Kasumi-1 (cell line): ENCODE results near the gene P4HA2.
A peak's percentile ranks its signal among the peaks of the same experiment; 100 is the strongest.

Experiments used
- DNase-seq, 2 experiments: peaks; one replicate each; lab custom pipeline; 2025; lab: John Stamatoyannopoulos, UW

P4HA2 gene

DNA sequence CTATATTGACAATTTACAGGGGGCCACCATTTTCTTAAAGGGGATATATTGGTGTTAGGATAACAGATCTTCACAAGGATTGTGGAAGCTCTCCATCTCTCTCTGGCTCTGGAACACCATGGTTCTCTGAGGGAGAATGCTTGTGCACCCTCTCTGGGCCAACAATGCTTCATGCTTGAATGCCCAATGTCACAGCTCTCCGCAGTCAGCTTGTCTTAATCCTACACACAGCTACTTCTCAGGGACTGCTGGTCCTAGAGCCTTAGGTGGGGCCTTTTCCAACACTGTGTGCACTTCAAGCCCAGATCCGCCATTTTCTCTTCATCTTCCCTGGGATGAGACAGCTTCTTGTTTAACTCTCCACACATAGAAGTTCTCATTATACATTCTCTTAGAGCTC, 22.9 kb upstream of the P4HA2 start:
- DNase-seq: no peak

DNA sequence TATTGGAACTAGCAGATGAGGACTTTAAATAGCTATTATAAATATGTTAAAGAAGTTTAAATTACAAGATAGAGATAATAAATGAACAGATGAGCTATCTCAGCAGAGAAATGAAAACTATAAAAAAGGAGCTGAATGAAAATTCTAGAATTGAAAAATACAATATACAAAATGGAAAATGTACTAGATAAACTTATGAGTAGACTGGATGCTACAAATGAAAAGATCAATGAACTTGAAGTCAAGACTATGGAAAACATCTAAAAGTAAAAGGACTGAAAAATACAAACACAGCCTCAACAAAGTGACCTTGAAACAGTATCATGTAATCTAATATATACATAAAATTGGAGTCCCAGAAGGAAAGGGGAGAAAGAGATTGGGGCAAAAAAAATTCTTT, 19.2 kb upstream of the P4HA2 start:
- DNase-seq: no peak

DNA sequence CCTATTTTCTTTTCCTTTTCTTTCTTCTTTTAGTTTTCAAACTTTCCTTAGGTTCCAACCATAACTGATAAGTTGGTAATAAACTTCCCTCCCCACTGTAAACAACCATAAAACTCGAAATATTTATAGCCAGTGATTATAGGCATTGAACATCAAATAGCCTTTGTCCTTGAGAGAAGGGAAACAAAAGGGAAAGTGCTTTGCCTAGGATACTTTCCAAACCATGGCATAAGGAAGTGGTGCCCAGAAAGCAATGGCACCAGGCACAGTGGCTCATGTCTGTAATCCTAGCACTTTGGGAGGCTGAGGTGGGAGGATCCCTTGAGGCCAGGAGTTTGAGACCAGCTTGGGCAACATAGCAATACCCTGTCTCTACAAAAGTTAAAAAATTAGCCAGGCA, 17.9 kb upstream of the P4HA2 start:
- DNase-seq: no peak

DNA sequence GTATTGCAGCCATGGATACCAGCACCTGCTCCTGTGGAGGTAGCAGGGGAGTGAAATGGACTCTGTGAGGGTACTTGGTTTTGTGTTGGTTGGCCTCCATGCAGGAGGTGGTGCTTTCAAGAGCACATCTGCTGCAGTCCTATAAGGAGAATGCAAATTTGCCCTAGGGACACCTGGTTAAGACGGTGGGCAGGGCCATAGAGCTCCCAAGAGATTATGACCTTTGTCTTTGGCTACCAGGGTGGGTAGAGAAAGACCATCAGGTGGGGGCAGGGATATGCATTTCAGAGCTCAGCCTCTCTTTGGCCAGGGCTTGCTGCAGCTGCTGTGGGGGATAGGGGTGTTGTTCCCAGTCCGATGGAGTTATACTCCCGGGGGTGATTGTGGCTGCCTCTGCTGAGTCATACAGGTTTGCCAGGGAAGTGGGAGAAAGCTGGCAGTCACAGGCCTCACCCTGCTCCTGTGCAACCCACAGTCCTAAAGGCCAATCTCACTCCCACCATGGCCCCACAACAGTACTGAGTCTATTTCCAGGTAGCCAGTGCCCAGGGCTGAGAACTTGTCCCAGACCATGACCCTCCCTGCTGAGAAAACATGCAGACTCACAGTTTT, 15.8 kb upstream of the P4HA2 start:
- DNase-seq: no peak

DNA sequence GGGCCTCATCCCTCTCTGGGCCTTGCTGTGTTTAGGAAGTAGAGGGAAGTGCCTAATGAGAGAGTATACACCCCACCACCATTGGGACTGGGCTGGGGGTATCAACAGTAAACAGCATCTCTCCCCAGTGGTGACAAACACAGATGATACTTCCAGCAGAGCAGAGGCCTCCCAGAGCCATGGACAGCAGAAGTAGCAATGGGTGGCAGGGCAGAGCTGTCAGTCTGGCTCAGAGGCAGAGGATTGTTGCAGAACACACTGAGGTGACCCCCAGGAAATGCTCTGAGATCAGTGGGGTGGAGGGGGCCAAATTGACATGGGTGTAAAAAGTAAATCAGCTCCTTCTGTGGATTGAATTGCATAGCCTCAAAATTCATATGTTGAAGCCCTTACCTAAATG, 12.1 kb upstream of the P4HA2 start:
- no peak for DNase-seq

DNA sequence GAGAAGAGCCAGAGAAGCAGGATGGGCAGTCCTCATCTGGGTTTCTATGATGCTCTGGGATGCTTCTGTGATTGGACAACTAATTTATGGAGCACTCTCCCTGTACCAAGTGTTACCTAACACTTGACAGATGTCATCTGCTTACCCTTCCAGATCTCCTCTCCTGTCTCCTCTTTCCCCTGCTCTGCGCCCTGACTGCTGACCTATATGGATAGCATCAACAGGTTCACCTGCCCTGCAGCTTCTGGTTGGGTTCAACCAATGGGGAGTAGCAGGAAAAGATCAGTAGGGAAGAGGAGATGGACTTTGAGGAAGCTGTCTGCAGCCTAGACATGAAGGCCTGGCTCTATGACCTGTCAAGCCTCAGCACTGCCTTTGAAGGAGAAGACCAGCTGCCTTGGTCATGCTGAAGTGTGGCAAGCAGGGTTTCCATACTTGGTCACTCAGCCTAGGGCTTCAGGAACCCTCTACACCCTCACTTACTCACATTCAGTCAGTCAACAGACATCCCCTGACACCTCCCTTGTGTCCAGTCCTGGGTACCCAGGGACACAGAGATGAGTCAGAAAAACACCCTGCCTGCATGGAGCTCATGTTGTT, 11.3 kb upstream of the P4HA2 start:
- no peak for DNase-seq

DNA sequence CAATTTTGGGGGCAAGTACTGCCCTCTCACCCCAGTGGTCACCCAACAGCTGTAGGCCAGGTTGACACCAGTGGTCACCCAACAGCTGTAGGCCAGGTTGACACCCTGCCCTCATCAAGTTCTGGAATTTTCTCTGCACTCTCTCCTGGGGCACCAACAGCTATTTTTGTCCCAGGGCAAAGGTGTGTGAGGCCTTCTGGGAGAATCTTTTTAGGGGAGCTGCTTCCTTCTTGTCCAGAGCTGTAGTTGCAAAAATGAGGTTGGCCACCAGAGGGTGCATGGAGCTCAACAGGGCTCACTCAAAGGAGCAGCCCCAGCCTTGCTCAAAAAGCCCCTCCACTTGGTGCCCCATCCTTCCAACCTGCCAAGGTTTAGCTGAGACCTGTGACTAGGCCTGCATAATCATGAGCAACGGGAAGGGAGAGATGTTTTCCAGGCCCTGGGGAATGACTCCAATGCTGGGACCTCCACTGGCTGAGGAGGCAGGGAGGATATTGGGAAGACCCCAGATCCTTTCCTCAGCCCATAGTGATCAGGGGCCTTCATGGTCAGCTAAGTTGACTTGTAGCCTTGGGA, 10.6 kb upstream of the P4HA2 start:
- peak; percentile 60 to 76 for DNase-seq

DNA sequence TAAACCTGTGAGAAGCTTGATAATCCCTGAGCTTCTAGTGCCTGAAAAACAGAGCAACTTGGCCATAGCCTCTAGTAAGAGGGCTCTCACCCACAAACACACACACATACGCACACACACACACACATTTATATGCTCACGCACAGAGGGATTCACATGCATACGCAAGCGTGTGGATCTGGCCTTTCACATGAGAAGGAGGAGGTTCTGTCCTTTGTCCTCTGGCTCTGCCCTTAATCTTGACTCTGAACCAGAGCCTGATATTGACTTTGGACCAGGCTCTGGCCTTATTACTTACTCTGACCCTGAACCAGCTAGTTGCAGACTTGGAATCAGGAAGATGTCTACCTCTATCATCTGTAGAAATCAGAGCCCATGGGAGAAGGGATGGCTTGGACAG, 10.0 kb upstream of the P4HA2 start:
- DNase-seq: no peak

DNA sequence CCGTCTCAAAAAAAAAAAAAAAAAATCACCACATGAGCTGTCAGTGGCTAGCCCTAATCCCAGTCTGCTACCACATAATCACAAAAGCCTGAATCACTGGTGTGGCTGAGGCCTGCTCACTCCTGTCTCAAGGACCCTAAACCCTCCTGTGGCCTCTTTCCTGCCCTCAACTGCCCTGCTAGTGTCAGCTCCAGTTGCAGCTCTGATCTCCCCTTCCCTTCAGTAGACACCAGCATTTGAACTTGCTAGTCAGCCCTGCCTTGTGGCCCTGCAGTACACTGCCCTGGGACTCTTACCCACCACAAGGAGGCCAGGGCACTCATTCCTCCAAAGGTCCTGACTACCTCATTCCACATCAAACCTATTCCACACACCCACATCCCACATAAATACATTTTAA, 9.5 kb upstream of the P4HA2 start:
- DNase-seq: no peak

DNA sequence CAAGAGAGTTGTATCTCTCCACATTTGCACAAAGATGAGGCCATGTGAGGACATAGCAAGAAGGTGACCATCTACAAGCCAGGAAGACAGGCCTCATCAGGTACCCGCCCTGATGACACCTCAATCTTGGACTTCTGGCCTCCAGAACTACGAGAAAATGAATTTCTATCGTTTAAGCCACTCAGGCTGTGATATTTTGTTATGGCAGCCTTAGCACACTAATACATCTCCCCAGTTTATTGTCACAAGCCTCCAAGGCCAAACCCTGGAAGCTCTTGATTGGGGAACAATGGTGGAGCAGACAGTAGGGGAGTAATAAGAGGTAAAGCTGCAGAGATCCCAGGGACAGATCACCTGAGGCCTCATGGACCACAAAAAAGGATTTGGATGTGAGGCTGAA, 7.7 kb upstream of the P4HA2 start:
- DNase-seq: no peak

DNA sequence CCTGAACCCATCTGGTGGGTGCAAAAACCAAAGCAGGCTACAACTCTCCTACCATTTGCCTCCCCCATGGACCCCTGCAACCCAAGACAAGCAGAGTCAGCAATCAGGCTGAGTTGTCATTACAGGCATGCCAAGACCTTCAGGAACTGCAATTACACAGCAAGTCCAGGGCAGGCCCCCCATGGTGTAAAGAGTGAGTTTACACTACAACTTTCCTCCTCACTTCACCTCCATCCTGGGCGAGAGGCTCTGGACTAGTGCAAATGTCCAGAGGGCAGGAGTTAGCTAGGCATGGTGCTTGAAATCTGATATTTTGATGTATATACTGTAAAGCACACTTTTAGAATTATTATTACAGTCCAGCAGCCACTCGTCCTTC, 7.0 kb upstream of the P4HA2 start:
- no peak for DNase-seq

DNA sequence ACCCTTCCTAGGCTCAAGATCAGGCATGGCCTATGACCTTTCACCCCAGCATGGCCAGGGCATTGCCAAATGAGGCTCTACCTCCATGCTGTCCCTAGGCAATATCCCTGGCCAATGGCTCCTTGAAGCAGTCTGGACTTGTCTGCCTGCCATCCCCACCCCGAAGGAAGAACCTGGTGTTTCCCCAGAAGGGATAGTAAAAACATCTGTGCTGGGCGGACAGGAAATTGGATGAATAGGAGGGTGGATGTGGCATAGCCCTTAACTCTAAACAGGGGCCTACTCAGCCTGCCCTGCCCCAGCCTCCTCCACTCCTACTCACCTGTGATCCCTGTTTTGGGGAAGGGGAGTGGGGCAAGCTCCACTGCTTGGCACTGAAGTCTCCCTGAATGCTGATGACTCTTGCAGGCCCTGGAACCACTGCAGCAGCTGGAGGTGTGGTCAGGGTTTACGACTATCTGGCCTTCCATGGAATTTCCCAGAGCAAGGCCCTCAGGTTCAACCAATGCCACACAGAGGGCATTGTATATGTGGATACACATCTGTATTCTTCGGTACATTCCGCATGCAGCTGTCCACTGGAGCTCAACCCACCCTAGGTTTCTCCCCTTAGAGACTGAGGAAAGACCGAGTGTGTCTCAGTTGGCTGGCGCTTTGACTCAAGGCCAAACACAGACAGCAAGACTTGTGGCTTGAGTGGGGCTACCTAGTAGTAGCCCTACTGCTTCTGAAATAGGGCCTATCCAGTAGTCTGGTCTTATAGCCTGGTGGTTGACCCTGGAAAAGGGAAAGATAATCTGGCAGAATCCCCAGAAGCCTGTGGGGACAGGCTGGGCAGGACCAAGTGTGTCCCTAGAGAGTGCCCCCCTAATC, 6.4 kb upstream of the P4HA2 start:
- DNase-seq: no peak

DNA sequence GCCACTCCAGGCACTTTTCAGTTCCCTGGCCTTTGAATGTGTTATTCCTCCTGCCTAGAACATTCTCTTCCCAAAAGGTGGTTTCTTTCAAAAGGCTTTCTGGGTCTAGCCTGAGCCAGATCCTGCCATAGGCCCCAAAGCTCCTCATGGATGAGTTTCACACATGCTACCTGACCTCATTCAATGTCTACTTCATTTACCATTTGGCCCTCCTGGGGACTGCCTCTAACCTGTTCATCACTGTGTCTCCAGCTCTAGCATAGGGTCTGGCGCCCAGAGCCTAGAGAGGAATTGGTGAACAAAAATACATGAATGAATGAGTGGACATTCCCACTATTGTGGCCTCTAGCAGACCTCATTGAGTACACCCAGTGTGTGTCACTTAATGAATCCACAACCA, 5.4 kb upstream of the P4HA2 start:
- no peak for DNase-seq

DNA sequence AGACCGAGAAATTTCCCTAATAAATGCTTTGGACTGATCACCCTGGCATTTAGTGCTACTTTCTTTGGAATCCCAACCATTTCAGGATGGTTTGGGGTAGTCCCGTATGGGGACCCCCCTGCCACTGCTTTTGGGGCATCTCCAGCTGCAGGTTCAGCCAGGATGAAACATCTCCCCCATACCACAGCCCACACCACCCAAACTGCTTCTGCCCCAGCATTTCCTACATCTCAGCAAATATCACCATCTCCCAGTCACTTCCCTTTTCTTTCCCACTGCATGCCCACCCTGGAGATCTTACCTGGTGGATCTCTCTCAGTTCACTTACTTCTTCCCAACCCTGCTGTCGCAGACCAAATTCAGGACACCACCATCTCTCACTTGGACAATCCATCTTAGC, 4.8 kb upstream of the P4HA2 start:
- no peak for DNase-seq

DNA sequence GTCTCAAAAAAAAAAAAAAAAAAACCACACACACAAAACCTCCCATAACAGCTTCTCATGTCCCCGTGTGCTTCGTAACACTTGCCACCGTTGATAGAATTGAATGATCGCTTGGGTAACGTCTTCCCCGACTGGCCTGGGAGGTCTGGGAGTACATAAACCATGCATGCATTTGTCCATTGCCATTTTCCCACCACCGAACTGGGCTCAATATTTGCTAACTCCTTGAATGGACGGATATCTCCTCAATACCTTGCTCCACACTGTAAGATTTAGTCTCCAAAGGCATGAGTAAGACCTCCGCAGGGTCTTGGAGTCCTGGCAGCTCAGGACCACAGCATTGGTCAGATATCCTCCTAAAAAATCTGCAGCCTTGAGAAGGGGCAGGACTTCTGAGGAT, 3.2 kb upstream of the P4HA2 start:
- no peak for DNase-seq

DNA sequence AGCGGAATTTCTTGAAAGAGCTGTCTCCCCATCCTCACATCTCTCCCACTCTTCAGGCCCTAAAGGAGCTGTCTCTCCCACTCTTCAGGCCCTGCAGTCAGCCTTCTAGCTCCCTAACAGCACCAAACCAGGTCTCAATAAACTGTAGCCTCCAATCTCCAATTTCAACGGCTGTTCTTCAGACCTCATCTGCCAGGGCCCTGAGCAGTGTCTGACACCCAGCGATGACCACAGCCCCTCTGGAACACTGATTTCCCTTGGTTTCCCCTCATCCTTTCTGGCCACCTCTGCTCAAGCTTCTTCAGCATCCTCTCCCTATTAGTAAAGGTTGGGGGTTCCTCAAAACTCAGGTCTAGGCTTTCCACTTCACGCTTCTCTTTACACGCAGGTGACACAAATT, 1.6 kb upstream of the P4HA2 start:
- no peak for DNase-seq

DNA sequence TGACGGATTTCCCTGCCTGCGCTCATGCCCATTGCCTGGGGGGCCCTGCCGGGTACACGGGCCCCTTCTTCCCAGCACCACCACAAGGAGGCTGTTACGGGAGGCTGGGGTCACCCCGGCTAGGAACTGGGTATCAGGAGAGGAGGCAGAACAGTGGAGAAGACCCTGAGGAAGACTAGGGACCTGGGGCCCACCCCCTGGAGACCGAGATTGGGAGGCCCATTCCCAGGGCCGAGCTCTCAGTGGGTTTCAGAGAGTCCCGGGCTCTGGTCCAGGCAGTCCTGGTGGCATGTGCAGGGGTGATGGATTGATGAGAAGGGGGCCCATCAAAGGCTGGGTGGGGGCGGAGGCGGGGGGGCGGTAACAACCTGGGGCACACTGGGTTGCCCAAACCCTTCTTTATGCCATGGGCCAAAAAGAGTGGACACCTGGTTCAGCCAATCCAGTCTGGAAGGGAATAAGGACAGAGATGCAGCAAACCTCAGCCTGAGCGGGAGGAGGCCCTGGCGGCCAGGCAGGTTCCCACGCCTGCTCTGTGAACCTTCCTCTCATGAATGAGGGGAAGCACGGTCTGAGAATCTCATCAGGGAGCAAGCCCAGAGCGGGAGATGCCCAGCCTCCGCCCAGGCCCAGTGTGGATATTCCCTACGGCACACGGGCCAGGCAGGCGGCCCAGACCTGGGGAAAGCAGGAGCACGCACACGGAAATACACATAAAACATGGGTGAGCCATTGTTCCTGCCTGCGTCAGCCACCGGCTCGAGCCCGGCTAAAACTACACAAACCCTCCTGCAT, 785 bp upstream of the P4HA2 start:
- DNase-seq: no peak

DNA sequence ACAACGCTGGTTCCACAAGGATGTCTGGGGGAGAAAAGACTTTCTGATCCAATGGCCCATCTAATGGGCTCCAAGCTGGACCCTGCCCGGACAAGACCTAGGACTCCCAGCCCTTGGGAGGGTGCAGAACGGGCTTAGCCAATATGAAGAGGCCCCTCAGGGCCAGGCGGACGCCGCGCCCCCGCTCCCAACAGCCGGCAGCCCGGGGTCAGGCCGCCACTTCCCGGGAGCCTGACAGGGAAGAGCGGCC, 493 bp downstream of the P4HA2 start:
- DNase-seq: no peak

DNA sequence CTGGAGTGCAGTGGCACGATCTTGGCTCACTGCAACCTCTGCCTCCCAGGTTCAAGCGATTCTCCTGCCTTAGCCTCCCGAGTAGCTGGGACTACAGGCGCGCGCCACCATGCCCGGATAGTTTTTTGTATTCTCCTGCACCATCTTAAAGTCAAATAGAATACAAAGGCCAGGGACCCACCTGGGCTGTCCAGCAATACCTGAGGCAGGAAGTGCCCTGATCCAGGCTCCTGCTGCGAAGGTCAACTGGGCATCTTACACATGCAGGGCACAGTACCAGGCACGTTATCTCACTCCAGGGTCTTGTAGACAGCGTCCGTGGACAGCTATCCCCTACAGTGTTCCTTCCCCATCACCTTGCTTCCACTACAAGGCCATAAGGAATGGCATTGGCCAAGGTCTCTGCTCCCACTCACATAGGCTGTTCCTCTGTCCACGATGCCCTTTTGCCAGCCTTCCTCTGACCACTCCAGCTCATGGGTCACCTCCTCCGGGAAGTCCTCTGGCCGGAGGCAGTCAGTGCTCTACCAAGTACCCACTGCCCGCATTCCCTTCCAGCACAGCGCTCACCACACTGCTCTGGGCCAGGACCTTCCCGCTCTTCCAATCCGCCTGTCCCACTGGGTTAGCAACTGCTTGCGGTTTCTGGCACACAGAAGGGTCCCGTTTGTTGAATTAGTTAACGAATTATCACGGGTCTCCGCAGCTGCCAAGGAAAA, 978 bp downstream of the P4HA2 start:
- DNase-seq: no peak

DNA sequence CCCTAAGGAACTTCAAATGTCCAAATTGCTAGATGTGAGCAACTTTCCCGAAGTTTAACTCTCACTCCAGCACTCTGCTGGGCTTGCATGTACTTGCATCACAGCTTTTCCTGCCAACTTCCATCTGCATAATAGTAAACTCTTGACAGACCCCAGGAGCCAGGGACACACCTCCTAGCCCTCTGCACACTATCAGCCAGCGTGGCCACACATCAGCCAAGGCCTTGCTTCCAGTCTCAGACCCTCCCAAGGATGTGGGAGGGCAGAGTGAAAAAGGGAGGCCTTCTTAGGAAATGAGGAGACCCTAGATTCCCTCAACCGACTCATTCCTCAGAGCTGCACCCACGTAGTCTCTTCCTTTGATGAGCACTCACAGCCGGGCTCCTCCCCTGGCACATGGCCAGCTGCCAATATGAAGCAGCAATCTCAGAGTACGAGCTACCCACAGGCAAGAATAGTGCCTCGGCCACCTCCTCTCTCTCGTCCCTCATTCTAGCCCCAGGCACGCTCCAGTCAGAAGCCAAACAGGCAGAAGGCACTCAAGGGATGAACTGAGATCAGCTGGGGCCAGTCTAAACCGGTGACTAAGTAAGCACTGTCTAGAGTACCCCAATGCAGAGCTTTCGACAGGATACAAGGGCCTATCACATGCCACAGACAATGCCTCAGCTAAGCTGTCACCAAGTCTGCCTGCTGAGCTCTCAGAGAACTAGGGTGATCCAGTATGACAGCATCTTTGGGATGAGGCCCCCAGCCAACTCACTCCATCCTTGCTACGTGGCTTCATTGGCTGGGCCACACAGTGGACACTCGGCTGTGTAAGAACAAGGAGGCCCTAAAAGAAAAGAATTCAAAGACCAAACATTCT, 2.3 kb downstream of the P4HA2 start:
- no peak for DNase-seq

DNA sequence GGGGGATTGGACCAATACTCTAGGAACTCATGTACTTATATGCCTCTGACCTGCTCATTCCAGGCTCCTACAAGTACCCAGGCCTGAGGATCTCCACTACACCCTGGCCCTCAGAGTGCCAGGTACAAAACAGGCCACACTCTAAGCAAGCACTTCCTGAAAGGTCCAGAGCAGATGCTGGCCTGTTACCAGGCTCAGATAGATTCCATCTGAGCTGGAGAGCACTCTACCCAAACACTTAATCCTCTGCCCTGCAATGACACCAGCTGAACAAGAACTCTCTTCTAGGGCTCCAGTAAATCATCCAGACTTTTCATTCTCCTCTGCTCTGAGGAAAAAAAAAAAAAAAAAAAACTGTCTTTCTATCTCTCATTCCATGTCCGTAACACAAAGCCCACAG, 2.9 kb downstream of the P4HA2 start:
- no peak for DNase-seq
